Measurements from ENCODE around the gene CDC123.
"Not testable (repeated sequence)": the region's sequence is repeated elsewhere in the genome, so short reads cannot be mapped to it uniquely, and the experiment has no call there.

CDC123 gene

DNA sequence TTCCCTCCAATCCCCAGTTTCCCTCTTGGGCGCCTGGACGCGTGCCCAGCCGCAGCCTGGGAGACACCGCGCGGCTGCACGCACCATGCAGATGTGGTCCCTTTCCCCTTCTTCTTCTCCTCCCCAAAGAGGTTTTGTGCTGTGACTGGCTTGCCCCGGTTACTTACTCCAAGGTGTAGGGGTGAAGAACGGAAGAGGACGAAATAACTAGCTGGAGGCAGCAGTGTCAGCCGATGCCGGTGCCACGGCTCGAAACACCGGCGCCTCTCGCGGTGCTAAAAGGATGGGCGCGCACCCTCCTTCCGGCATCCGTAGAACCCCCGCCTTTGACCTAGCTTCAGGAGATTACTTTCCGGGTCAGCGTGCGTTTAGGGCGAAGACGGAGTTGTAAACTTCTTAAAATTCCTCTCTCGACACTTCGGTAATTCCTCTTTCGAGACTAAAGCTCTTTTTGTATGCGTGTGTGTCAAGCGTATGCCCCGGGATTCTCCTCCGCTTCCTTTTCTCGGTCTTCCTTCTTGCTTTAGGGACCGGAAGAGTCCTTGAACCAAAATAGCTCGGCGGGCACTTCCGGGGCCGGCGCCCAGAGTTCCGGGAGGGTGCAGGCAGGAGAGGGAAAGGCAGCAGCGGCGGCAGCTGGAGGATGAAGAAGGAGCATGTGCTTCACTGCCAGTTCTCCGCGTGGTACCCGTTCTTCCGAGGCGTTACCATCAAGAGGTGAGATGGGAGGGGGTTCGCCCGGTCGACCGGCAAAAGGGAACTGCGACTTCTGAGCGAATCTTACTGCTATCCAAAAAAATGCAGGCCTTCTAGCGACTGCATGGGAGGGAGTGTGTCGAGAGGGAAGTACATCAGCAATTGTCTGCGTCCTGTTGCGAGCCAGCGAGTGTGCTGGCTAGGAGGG lies at the start of gene CDC123, which contains the start of gene NUDT5:
TSS of gene CDC123 (plus strand) at position 586 of the 904 bp plus-strand sequence. CDS start at position 644, 58 bp downstream.
TSS of gene NUDT5 (minus strand) at position 289 of the 904 bp plus-strand sequence. CDS start 9,600 bp downstream, outside the sequence.
- FAIRE-seq: no peak

- no peak for FAIRE-seq
These were observed 45.8 kb upstream of the CDC123 start for GRCh38 chr10:12150163-12150562.

DNA sequence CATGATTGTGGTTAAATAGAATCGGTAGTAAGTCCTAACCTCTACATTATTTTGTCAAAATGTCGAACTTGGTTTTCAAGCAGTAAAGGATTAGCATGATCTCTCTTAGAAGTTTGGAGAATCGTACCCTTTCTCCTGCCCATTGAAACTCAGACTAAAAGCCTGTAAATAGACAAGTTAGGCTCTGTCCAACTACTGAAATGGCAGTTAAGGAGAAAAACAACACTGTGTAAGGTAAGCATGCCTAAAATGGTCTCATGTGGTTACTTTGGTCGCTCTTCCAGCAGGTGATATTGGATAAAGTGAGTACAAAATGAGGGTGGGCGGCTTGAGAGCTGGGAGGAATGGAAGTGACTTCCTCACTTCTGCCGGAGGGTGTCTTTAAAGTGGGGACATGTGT lies 41.5 kb upstream of the CDC123 start:
- FAIRE-seq: no peak

DNA sequence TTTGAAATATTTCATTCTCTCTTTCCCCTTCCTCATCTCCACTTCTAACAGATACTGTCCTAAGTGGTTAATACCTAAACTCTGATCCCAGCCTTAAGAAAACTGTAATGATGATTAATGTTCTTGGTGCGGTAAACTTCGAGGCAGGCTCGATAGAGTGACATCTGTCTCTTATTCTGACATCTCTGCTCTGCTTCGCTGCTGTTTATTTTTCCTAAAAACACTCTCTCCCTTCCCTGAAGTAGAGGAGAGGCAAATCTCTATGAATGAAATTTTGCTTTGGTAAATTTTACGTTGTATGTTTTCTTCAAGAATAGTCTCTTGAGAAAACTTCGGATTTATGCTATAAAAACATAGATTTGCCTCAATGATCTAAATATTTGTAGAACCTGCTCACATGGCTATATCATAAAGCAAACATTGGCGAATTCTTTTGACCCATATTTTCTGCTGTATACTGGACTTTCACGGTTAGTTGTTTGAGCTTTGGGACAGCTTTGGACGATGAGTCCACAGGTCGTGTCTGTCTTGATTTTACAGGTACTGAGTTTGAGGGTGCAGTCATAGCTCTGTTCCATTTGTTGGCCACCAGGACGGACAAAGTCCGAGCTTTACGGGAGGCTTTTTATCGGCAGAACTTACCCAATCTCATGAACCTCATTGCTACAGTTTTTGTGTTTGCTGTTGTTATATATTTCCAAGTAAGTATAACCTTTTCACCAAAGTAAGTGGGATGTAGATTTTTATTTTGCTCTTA lies 39.4 kb upstream of the CDC123 start:
- FAIRE-seq: no peak

- no peak for FAIRE-seq
These were observed 37.9 kb upstream of the CDC123 start for GRCh38 chr10:12158111-12158510.

DNA sequence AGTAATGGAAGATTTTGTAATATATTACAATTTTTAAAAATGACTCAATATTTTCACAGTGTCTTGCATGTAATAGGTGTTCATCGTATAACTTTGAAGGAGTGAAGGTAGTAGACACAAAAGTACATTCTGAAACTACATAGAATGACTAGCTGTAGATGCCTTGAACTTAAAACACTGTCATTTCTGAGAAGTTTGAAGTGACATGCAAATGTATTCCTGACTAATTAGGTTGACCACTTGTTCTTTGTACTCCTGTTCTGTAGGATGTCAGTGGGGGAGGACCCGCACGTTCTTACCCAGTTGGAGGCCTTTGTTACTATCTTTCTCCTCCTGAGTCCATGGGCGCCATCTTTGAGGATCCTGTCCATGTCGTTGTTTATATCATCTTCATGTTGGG lies 35.3 kb upstream of the CDC123 start:
- no peak for FAIRE-seq

GRCh38 chr10:12162927-12163326 lies 33.1 kb upstream of the CDC123 start:
- no peak for FAIRE-seq

- no peak for FAIRE-seq
These were observed 31.9 kb upstream of the CDC123 start for GRCh38 chr10:12164085-12164484.

DNA sequence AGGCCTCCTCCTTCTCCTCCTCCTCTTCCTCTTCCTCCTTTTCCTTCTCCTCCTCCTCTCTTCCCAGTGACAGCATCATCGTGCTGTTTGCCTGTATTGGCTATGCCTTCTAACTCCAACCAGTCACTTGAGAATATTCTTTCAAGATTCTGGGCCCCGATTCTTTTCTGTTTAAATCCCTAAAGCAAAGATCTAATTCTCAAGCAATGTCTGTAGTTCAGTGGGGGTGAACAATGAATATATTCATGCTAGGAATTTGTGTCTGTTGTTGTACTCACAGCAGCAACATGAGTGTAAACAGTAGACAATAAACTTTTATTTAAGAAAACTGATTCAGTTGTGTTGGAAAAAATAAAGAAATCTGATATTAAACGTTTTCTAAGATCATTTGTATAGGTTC lies 31.0 kb upstream of the CDC123 start:
- FAIRE-seq: no peak

GRCh38 chr10:12165999-12166775 lies 29.8 kb upstream of the CDC123 start:
- FAIRE-seq: no peak

DNA sequence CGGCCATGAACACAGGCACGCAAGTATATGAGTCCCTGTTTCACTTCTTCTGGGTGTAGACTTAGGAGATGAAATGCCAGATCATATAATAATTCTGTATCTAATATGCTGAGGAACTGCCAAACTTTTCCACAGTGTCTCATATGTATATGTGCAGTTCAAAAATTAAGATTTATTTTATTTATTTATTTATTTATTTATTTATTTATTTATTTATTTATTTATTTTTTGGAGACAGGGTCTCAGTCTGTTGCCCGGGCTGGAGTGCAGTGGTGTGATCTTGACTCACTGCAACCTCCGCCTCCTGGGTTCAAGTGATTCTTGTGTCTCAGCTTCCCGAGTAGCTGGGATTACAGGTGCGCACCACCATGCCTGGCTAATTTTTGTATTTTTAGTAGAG lies 24.5 kb upstream of the CDC123 start:
- not testable (repeated sequence) for FAIRE-seq

DNA sequence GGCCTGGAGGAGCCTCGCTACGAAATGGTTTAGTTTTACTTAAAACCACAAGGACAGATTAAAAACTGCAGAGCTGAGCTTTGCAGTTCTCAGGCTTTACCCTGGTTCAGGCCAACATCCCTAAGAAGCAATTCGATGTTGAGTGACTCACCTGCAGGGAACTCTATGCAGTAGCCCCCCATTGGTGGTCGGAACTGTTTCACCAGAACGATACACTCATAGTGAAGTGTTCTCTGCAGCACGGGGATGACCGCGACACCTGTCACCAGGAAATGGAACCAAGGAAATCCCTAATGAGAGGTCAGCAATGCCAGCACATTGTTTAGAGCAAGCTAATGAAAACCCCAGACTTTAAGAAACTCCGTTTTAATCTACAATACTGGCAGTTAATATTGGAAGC lies 18.3 kb upstream of the CDC123 start:
- FAIRE-seq: no peak

DNA sequence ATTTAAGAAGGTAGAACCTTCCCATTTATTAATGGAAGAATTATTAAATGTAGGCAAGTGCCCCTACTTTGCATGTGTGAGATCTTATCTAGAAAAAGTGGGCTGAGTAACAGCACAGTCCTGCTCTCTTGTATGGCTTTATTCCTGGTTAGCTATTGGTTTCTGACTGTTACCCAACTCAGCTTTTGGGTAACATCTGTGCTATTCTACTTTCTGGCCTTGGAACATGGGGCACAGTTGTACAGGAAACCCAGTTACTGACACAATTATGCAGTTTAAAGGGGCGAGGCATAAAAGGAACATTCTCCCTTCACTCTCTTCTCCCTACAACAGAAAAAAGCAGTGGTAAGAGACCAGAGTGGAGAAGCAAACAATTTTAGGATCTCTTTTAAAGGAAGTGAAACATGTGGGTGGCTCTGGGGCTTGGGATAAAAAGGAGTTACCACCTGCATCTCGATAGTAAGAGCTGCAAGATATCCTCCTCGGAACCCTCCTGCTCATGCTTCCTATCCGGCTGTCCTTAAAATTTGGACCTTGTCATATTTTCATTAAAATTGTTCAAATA lies 16.3 kb upstream of the CDC123 start:
- FAIRE-seq: no peak

- no peak for FAIRE-seq
These were observed 15.6 kb upstream of the CDC123 start for GRCh38 chr10:12180221-12180974.

DNA sequence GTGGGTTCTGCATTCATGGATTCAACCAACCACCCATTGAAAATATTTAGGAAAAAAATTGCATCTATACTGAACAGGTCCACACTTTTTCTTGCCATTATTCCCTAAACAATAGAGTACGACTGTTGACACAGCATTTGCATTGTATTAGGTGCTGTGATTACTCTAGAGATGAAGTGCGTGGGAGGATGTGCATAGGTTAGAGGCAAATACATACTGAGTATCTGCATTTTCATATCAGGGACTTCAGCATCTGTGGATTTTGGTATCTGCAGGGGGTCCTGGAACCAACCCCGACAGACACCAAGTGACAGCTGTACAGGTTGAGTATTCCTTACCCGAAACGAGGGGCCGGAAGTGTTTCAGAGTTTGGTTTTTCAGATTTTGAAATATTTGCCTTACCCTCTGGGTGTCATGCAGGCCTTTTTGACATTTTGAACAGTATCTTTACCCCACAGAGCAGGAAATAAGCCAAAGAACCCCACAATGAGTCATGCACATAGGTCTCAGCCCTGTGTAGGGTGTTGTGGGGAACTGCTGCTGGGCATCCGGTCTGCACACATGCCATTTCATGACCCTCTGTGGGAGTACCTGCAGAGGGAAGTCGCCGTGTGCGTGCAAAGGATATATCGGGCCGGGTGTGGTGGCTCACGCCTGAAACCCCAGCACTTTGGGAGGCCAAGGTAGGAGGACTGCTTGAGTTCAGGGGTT lies 14.8 kb upstream of the CDC123 start:
- no peak for FAIRE-seq

- no peak for FAIRE-seq
These were observed 11.8 kb upstream of the CDC123 start for GRCh38 chr10:12184165-12184564.

GRCh38 chr10:12186323-12186722 lies 9.7 kb upstream of the CDC123 start:
- no peak for FAIRE-seq

- no peak for FAIRE-seq
These were observed 8.6 kb upstream of the CDC123 start for GRCh38 chr10:12187321-12187905.

GRCh38 chr10:12188656-12189055 lies 7.3 kb upstream of the CDC123 start:
- no peak for FAIRE-seq

- no peak for FAIRE-seq
These were observed 6.6 kb upstream of the CDC123 start for GRCh38 chr10:12189426-12189825.

DNA sequence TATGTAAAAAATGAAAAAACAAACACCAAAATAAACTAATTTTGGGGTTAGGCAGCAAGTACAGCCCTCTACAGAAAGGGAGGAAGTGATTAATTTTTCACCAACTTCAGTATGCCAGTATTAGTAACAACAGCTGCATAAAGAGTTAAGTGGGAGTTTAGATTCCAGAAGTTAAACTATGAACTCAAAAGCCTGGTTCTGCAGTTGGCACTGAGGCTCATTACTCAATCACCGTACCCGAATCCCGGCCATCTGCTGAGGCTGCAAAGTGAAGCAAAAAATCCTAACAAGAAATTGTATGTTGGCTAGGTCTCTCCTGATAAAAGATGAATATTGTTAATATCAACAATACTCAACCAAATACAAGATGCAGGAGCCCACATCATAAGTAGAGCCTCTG lies 4.3 kb upstream of the CDC123 start:
- no peak for FAIRE-seq
